Measurements from ENCODE around the gene ZXDC.

The ZXDC gene

GRCh38 chr3:126390751-126391150 lies 84.9 kb downstream of the ZXDC start:
- no peak for DNase-seq

GRCh38 chr3:126390201-126390600 lies 85.5 kb downstream of the ZXDC start:
- DNase-seq = no peak

- no peak for DNase-seq
Measured at GRCh38 chr3:126389794-126390146, 85.9 kb downstream of the ZXDC start.

- no peak for DNase-seq
Measured at GRCh38 chr3:126389112-126389793, 86.4 kb downstream of the ZXDC start.

Measured in NK-92 treated with Interleukin-12 subunit alpha and Interleukin-12 subunit beta, amount 100 ng/mL, for 24 hours (cell line).